ENCODE data around the gene HIBCH. TPM values are rescaled to one million over a fixed set of nuclear protein-coding genes. Genes with fewer than 3 reads are reported as not detected.

The HIBCH gene
- total and polyA plus RNA-seq, 2 of the 13 experiments (the other 11 are each of a cell fraction or from before 2014, with no cell fraction given): 18.8 to 49.5 TPM

GRCh38 chr2:190180313-190181122, 139.1 kb downstream of the HIBCH start (continued):
- no peak for TF ChIP-seq ZNF496 (CRISPR knock-in tag; IDR thresholded peaks at IDR 0.05; ENCODE audit: insufficient replicate concordance)
- no peak; the same call in 1 of the 2 replicates for TF ChIP-seq ZNF335 (CRISPR knock-in tag; IDR thresholded peaks at IDR 0.05)
- TF ChIP-seq ZNF558 (CRISPR knock-in tag; IDR thresholded peaks at IDR 0.05; ENCODE audit: borderline replicate concordance): no peak
- TF ChIP-seq TFDP2 (CRISPR knock-in tag; IDR thresholded peaks at IDR 0.05): peak; percentile 47
- TF ChIP-seq BCL6 (CRISPR knock-in tag; IDR thresholded peaks at IDR 0.05): peak; percentile 61
- peak; percentile 91 for TF ChIP-seq ZNF687 (CRISPR knock-in tag; IDR thresholded peaks at IDR 0.05)
- peak; percentile 69 for TF ChIP-seq MXD3 (CRISPR knock-in tag; IDR thresholded peaks at IDR 0.05)
- TF ChIP-seq NRL (CRISPR knock-in tag; IDR thresholded peaks at IDR 0.05; ENCODE audit: borderline replicate concordance): peak; percentile 77; the same call in 1 of the 2 replicates
- 0 out of 2 replicates have a peak, but pooled peaks have one; percentile 4 for TF ChIP-seq SIX1 (CRISPR knock-in tag; IDR thresholded peaks at IDR 0.05; ENCODE audit: borderline replicate concordance)
- peak; percentile 18; the same call in 1 of the 2 replicates for TF ChIP-seq ZBTB46 (CRISPR knock-in tag; IDR thresholded peaks at IDR 0.05; ENCODE audit: borderline replicate concordance)
- peak; percentile 95 for TF ChIP-seq ZNF777 (CRISPR knock-in tag; IDR thresholded peaks at IDR 0.05)
- peak; percentile 83; the same call in 1 of the 2 replicates for TF ChIP-seq GZF1 (CRISPR knock-in tag; IDR thresholded peaks at IDR 0.05)
- peak; percentile 98 for TF ChIP-seq XRCC5 (optimal IDR thresholded peaks at IDR 0.05; ENCODE audit: low read length)
- TF ChIP-seq CHD4 (IDR thresholded peaks at IDR 0.05; ENCODE audit: borderline replicate concordance, low read length): peak; percentile 45; the same call in 1 of the 2 replicates
- no peak for TF ChIP-seq JARID2 (CRISPR knock-in tag; IDR thresholded peaks at IDR 0.05; ENCODE audit: insufficient replicate concordance)
- no peak for TF ChIP-seq NFE2 (CRISPR knock-in tag; IDR thresholded peaks at IDR 0.05)
- peak; percentile 83 for TF ChIP-seq ZNF275 (CRISPR knock-in tag; IDR thresholded peaks at IDR 0.05; ENCODE audit: borderline replicate concordance)
- TF ChIP-seq MTF1 (CRISPR knock-in tag; IDR thresholded peaks at IDR 0.05): no peak
- TF ChIP-seq NR2F1 (CRISPR knock-in tag; IDR thresholded peaks at IDR 0.05): peak; percentile 34 to 48; a peak in 1 of 4 replicates
- 0 out of 2 replicates have a peak, but pooled peaks have one; percentile 26 for TF ChIP-seq HOXD1 (CRISPR knock-in tag; IDR thresholded peaks at IDR 0.05)
